Heart left ventricle (tissue), 16 donors: ENCODE measurements around the gene TRIP4. TPM values are rescaled to one million over a fixed set of nuclear protein-coding genes. Genes with fewer than 3 reads are reported as not detected.

Experiments used
- ATAC-seq, 4 donors: fragments of 200-7000 bp; cut with Tn5 transposase; one replicate each; pipeline ENCODE4 v1.9.1; 2020 to 2022; ENCODE audit warnings: moderate library complexity in 4 of 4, mild to moderate bottlenecking in 3 of 4, moderate number of reproducible peaks in 1 of 4
- DNase-seq, 5 donors: peaks; one replicate each; pipeline ENCODE4 v3.0.0-alpha.2; 2020
- H3K27ac ChIP-seq, 12 donors: fragments of 200-600 bp; sonication (generic) in 4 of 12; one replicate each; pipeline versions ENCODE4 v1.5.0 to v1.8.0; 2016 to 2022; ENCODE audit warnings: mild to moderate bottlenecking in 2 of 12
- H3K27me3 ChIP-seq, 9 donors: fragments of 200-600 bp; sonication (generic) in 2 of 9; one replicate each; pipeline versions ENCODE4 v1.5.1 to v1.8.0; 2016 to 2022; ENCODE audit warnings: mild to moderate bottlenecking in 3 of 9
- H3K36me3 ChIP-seq, 9 donors: fragments of 200-600 bp; sonication (generic) in 2 of 9; one replicate each; pipeline versions ENCODE4 v1.5.0 to v1.8.0; 2018 to 2022; ENCODE audit warnings: mild to moderate bottlenecking in 2 of 9
- H3K4me1 ChIP-seq, 12 donors: fragments of 200-600 bp; sonication (generic) in 4 of 12; one replicate each; pipeline versions ENCODE4 v1.5.0 to v1.8.0; 2016 to 2022; ENCODE audit warnings: mild to moderate bottlenecking in 3 of 12
- H3K4me3 ChIP-seq, 12 donors: fragments of 200-600 bp; sonication (generic) in 4 of 12; one replicate each; pipeline versions ENCODE4 v1.5.0 to v1.8.0; 2017 to 2022; ENCODE audit warnings: mild to moderate bottlenecking in 9 of 12, moderate library complexity in 4 of 12
- H3K9me3 ChIP-seq, 12 donors: fragments of 200-600 bp; sonication (generic) in 4 of 12; one replicate each; pipeline versions ENCODE4 v1.5.0 to v1.8.0; 2016 to 2022; ENCODE audit warnings: mild to moderate bottlenecking in 1 of 12
- CTCF ChIP-seq, 12 donors: fragments of 200-600 bp; sonication (generic) in 4 of 12; IDR thresholded peaks; one replicate each; pipeline versions ENCODE4 v1.5.0 to v1.8.0; 2018 to 2022; ENCODE audit warnings: antibody characterized with exemption in 12 of 12, mild to moderate bottlenecking in 5 of 12
- POLR2A ChIP-seq, 2 donors: fragments of 450-650 bp; IDR thresholded peaks; one replicate each; pipeline ENCODE4 v1.6.1; 2017; ENCODE audit warnings: antibody characterized with exemption in 2 of 2, mild to moderate bottlenecking in 2 of 2, moderate library complexity in 2 of 2
- WGBS, 4 donors: extraction: QIAGEN DNeasy Blood & Tissue Kit in 2 of 4; methylation state at CpG; one replicate each; pipeline versions ENCODE4 v1.1.5 to v1.1.7; 2013 to 2018; 5-methylcytosine and 5-hydroxymethylcytosine counted together
- intact Hi-C, 10 donors: fragments of 100-400 bp; cut with DNase I; formaldehyde crosslinking; loops; one replicate each; pipeline versions ENCODE4 v1.11.1 to v1.14.2; 2022
- polyA plus RNA-seq, 2 donors: library from polyadenylated mRNA; stranded (reverse); fragments of 200-250 nt; gene quantifications; one replicate each; pipeline ENCODE4 v1.2.3, GENCODE V29; 2013
- total RNA-seq, 9 donors: library from RNA; depleted of rRNA in 2 of 9; stranded (reverse); fragments of >200 nt in 2 of 9; fragmentation: NEBNext Ultra II Directional in 3 of 9; extraction: Animal tissue kit (Norgen Biotek cat#: 25700) in 3 of 9; gene quantifications; one replicate each; pipeline versions ENCODE4 v1.1.0 to v1.2.4, GENCODE V29; 2016 to 2023
- donor health status: ischemic (EF 13 %, LVEDD 7.1; RV severe dilation, severe dysfunction).
- donor health status: healthy with polysubstance abuse.
- donor health status: DM: no; HTN: yes; CAD: no.
- donor health status: DM: no; HTN: no; CAD: no.
- donor health status: ischemic (EF 25% LVEDD 6.9; RV normal size, moderate dysfunction).
- donor health status: ischemic (EF 25% LVEDD 5.7; RV mildly dilated, moderate dysfunction).
- donor health status: healthy.
- donor health status: DM: yes; HTN: yes; CAD: no.
- donor health status: ischemic (EF 35%, LVEDD 5.7; RV mildly dilated, moderate dysfunction).
- donor health status: nonischemic (EF 11% LVEDD 7.7; RV severe dilation, severe dysfunction).
- donor health status: DM: yes; HTN: yes; CAD: no.
- donor health status: PGD.
- donor health status: ischemic (EF 29% LVEDD 5.4; RV normal size, mild dysfunction).
- donor health status: nonischemic (EF 23%, LVEDD 6.1; RV moderate dilation, normal function).

The TRIP4 gene
- total and polyA plus RNA-seq, 11 donors: 5.9 to 22.7 (median 15.1) TPM

- Histone ChIP-seq H3K4me1 (peaks cover 0 to 20% (median 11%) of the 10 kb centered on the region in 12 donors), H3K27me3 (no peaks in the 10 kb centered on the region), H3K36me3 (peaks cover 0 to 78% (median 41%) of the 10 kb centered on the region in 9 donors), H3K9me3 (no peaks in the 10 kb centered on the region), H3K27ac (peak overlapping the region in 3 of 12 donors; percentile 40 to 68 (median 50)), H3K4me3 (no peak overlapping the region)
- intact Hi-C loops: loop anchor here in 5 of 10 donors (5.0 to 10.0 kb wide), 4 partner anchors 223 to 253 kb away; no protein-coding TSS in a partner anchor
- DNase-seq: no peak
- no peak for ATAC-seq
- TF ChIP-seq POLR2A (IDR thresholded peaks at IDR 0.05) (no peak), CTCF (IDR thresholded peaks at IDR 0.05) (no peak)
Observed at GRCh38 chr15:64429448-64429847, 41.8 kb downstream of the TRIP4 start.

- ATAC-seq: peak in 3 of 4 donors; percentile 70 to 75 (median 72)
- Histone ChIP-seq H3K4me1 (peaks cover 0 to 20% (median 11%) of the 10 kb centered on the region in 12 donors), H3K27me3 (no peaks in the 10 kb centered on the region), H3K27ac (peak overlapping the region in 8 of 12 donors; percentile 11 to 68 (median 40)), H3K9me3 (no peaks in the 10 kb centered on the region), H3K4me3 (no peak overlapping the region), H3K36me3 (peaks cover 0 to 71% (median 37%) of the 10 kb centered on the region in 9 donors)
- TF ChIP-seq CTCF (IDR thresholded peaks at IDR 0.05) (no peak), POLR2A (IDR thresholded peaks at IDR 0.05) (no peak)
- 19 to 29% (median 21%) methylated on average over 3 of the region's 3 CpGs for WGBS, 4 donors
- peak in 4 of 5 donors; percentile 22 to 42 (median 28) for DNase-seq
- intact Hi-C loops: loop anchor here in 8 of 10 donors (5.0 to 10.0 kb wide), 4 partner anchors 222 to 252 kb away; no protein-coding TSS in a partner anchor
Observed at GRCh38 chr15:64430000-64430735, 42.5 kb downstream of the TRIP4 start.

GRCh38 chr15:64437982-64438381 lies 50.3 kb downstream of the TRIP4 start:
- intact Hi-C loops: loop anchor here in 3 of 10 donors (10.0 kb wide), 2 partner anchors 217 to 237 kb away; no protein-coding TSS in a partner anchor
- peaks cover 0 to 24% (median 4%) of the 10 kb centered on the region in 9 donors for H3K36me3 ChIP-seq
- ATAC-seq (no peak), DNase-seq (no peak)
- no peak overlapping the region for H3K4me3 ChIP-seq
- TF ChIP-seq POLR2A (IDR thresholded peaks at IDR 0.05): no peak
- no peak for TF ChIP-seq CTCF (IDR thresholded peaks at IDR 0.05)
- H3K9me3 ChIP-seq: no peaks in the 10 kb centered on the region
- no peak overlapping the region for H3K27ac ChIP-seq
- peaks cover 0 to 4% (median 0%) of the 10 kb centered on the region in 12 donors for H3K4me1 ChIP-seq
- H3K27me3 ChIP-seq: no peaks in the 10 kb centered on the region
- WGBS, 4 donors: 94 to 100% (median 100%) methylated on average over 1 of the region's 1 CpG

GRCh38 chr15:64438653-64439447 lies 51.2 kb downstream of the TRIP4 start:
- Histone ChIP-seq H3K36me3 (peaks cover 0 to 15% (median 2%) of the 10 kb centered on the region in 9 donors), H3K4me1 (peaks cover 0 to 12% (median 5%) of the 10 kb centered on the region in 12 donors), H3K9me3 (no peaks in the 10 kb centered on the region), H3K27ac (no peak overlapping the region), H3K4me3 (no peak overlapping the region), H3K27me3 (no peaks in the 10 kb centered on the region)
- intact Hi-C loops: loop anchor here in 3 of 10 donors (10.0 kb wide), 2 partner anchors 216 to 236 kb away; no protein-coding TSS in a partner anchor
- DNase-seq (no peak), ATAC-seq (no peak)
- WGBS, 4 donors: 69 to 82% (median 79%) methylated on average over 6 of the region's 6 CpGs
- TF ChIP-seq POLR2A (IDR thresholded peaks at IDR 0.05): no peak
- no peak for TF ChIP-seq CTCF (IDR thresholded peaks at IDR 0.05)
